Smooth muscle cell (in vitro differentiated cells): ENCODE data around the gene SLC22A17. TPM values are rescaled to one million over a fixed set of nuclear protein-coding genes. Genes with fewer than 3 reads are reported as not detected.

ENCODE experiments used
- DNase-seq: peaks from one replicate; lab custom pipeline; 2025; ENCODE audit not compliant: unreplicated experiment; lab: John Stamatoyannopoulos, UW
- H2AFZ ChIP-seq: fragments of 200-600 bp; sonication (generic); 2 replicates; pipeline ENCODE4 v1.6.0; 2016; ENCODE audit warnings: antibody characterized with exemption, low read depth, mild to moderate bottlenecking
- H3F3A ChIP-seq: fragments of 200-600 bp; sonication (generic); 2 replicates; pipeline ENCODE4 v1.6.0; 2017; ENCODE audit warnings: antibody characterized with exemption, low read depth
- H3K27ac ChIP-seq: fragments of 200-600 bp; sonication (generic); 2 replicates; pipeline ENCODE4 v1.5.1; 2016; ENCODE audit warnings: low read depth, mild to moderate bottlenecking
- H3K27me3 ChIP-seq: fragments of 200-600 bp; sonication (generic); 2 replicates; pipeline ENCODE4 v1.6.1; 2016; ENCODE audit warnings: low read depth, mild to moderate bottlenecking
- H3K36me3 ChIP-seq: fragments of 200-600 bp; sonication (generic); 2 replicates; pipeline ENCODE4 v1.5.1; 2016; ENCODE audit warnings: low read depth
- H3K4me1 ChIP-seq: fragments of 200-600 bp; sonication (generic); 2 replicates; pipeline ENCODE4 v1.5.1; 2016; ENCODE audit warnings: low read depth
- H3K4me2 ChIP-seq: fragments of 200-600 bp; sonication (generic); 2 replicates; pipeline ENCODE4 v1.6.0; 2016; ENCODE audit warnings: mild to moderate bottlenecking
- H3K4me3 ChIP-seq: fragments of 200-600 bp; sonication (generic); 2 replicates; pipeline ENCODE4 v1.5.1; 2016; ENCODE audit warnings: mild to moderate bottlenecking
- H3K79me2 ChIP-seq: fragments of 200-600 bp; sonication (generic); 2 replicates; pipeline ENCODE4 v1.6.0; 2016; ENCODE audit warnings: low read depth, mild to moderate bottlenecking
- H3K9ac ChIP-seq: fragments of 200-600 bp; sonication (generic); 2 replicates; pipeline ENCODE4 v1.6.0; 2016; ENCODE audit warnings: low read depth
- H3K9me3 ChIP-seq: fragments of 200-600 bp; sonication (generic); replicated peaks from 2 replicates; pipeline ENCODE4 v1.5.1; 2016; ENCODE audit warnings: low read depth
- H4K20me1 ChIP-seq: fragments of 200-600 bp; sonication (generic); 2 replicates; pipeline ENCODE4 v1.6.0; 2016; ENCODE audit warnings: low read depth
- CTCF ChIP-seq: fragments of 200-600 bp; sonication (generic); IDR thresholded peaks from 2 replicates; pipeline ENCODE4 v1.5.1; 2017; ENCODE audit warnings: borderline replicate concordance, mild to moderate bottlenecking, antibody characterized with exemption; ENCODE audit not compliant: insufficient read depth, poor library complexity, severe bottlenecking
- WGBS: methylation state at CpG from one replicate; pipeline ENCODE4 v1.1.7; 2016; ENCODE audit warnings: low lambda C conversion rate; 5-methylcytosine and 5-hydroxymethylcytosine counted together
- polyA plus RNA-seq: library from polyadenylated mRNA; unstranded; fragments of >200 nt; fragmentation: Nextera tagmentation; extraction: Ambion mirVana; gene quantifications from 2 replicates; pipeline ENCODE4 v1.2.1, GENCODE V29; 2016
- total RNA-seq: library from RNA; depleted of rRNA; stranded (reverse); fragments of >200 nt; gene quantifications from 2 replicates; pipeline ENCODE4 v1.2.3, GENCODE V29; 2014

Gene SLC22A17
- total and polyA plus RNA-seq, 2 experiments from 2014 or later: 81.0 to 127 TPM

DNA sequence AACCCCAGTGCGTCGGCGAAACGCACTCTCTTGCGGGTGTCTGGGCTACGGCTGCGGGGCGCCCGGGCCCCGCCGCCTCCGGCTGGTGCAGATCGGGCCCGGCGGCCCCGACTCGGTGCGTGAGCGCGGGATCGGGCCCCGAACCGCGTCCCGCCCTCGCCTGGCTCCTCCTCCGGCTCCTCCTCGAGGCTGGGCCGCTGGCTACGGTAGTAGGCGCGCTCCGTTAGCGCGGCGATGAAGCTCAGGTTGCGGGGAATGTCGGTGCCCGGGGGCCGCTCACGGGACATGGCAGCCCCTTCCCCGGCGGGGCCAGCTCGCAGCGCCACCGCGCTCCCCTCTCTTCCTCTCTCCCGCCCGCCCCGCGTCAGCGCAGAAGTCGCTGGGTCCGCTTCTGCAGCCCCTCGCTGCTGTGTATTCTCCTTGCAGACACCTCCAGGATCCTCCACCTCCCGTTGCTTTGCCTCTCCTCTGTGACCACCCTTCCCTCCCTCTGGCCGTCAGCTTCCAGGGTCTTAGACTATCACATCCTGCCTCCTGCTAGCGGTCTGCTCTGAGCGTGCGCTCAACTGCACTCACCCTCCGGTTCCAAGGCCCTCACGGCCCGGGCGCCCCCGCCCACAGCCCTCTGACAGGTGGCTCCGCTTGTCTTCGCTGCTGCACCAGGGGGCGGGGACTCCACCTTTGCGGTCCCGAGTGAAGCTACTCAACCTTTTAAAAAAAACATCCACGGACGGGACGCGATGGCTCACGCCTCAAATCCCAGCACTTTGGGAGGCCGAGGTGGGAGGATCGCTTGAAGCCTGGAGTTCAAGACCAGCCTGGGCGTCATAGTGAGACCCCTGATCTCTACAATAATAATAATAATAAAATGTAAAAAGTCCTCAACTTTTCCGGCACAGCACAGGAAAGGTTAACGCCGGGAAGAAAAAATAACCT lies 50.1 kb downstream of the SLC22A17 start, which contains the start of gene PPP1R3E:
TSS of gene PPP1R3E (minus strand) at position 570 of the 936 bp plus-strand sequence. CDS start at position 287, 283 bp downstream.
- H3K36me3 ChIP-seq: no peaks in the 10 kb centered on the region
- H3K4me1 ChIP-seq: peaks cover 16% of the 10 kb centered on the region
- peak; percentile 58 for DNase-seq
- H3K27me3 ChIP-seq: no peaks in the 10 kb centered on the region
- WGBS: 4% methylated on average over 73 of the region's 81 CpGs
- peaks cover under 1% of the 10 kb centered on the region for H4K20me1 ChIP-seq
- peaks cover 16% of the 10 kb centered on the region for H3F3A ChIP-seq
- no peaks in the 10 kb centered on the region for H3K9me3 ChIP-seq
- peak within 1 kb of the TSS; percentile 97 for H3K4me2 ChIP-seq
- peak within 1 kb of the TSS; percentile 98 for H2AFZ ChIP-seq
- peak within 1 kb of the TSS; percentile 64 for H3K9ac ChIP-seq
- H3K79me2 ChIP-seq: peaks cover 11% of the 10 kb centered on the region
- no peak for TF ChIP-seq CTCF
- peak within 1 kb of the TSS; percentile 68 for H3K27ac ChIP-seq
- peak within 1 kb of the TSS; percentile 72 for H3K4me3 ChIP-seq

DNA sequence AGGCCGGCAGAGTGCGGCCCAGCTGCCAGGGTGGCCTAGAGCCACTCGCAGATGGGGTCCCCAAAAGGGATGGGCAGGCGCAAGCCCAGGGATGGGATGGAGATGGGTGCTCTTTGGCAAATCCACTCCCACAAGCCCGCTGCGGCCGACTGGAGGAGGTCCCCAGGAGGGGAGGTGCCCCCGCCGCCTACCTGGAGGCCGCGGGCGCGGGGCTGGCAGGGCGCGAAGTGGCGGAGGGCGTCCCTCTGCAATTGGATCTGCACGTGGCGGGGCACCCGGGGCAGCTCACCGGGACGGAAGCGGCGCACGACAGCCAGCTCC lies 50.8 kb downstream of the SLC22A17 start:
- Histone ChIP-seq H3K36me3 (no peaks in the 10 kb centered on the region), H3F3A (peaks cover 16% of the 10 kb centered on the region), H3K9me3 (no peaks in the 10 kb centered on the region), H2AFZ (peak overlapping the region; percentile 98), H3K4me2 (peak overlapping the region; percentile 97), H3K27ac (peak overlapping the region; percentile 68), H3K9ac (peak overlapping the region; percentile 64), H4K20me1 (no peaks in the 10 kb centered on the region), H3K27me3 (no peaks in the 10 kb centered on the region), H3K4me3 (peak overlapping the region; percentile 72), H3K4me1 (peaks cover 9% of the 10 kb centered on the region), H3K79me2 (peaks cover 5% of the 10 kb centered on the region)
- no peak for TF ChIP-seq CTCF
- DNase-seq: no peak
- 0% methylated on average over 25 of the region's 25 CpGs for WGBS

DNA sequence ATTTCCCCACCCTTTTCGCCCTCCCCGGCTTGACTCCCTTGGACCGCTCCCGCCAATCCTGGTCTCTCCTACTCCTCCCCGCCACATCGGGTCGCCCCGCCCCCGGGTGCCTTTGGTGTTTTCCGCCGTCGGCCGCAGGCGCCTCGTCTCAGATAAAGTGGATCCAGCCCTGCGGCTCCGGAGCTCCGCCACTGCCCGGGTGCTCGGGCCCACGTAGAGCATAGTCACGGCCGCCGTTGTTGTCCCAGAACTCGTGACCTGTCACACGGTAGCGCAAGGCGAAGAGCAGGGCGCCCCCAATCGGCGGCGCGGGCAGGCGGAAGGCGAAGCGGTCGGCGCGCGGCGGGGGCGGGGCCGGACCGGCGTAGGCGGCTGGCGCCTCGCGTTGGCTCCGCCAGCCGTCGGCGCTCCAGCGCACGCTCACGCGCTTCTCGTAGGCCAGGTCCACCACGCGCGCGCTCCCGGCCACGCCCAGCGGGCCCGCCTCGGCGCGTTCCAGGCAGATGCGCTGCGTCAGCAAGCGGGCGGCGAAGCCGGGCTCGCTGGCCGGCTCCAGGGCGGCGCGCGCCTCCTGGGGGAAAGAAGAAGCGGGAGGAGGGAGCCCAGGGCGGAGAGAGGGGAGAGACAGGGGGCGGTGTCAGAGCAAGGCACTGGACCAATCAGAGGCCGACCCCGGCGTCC lies 51.3 kb downstream of the SLC22A17 start:
- no peaks in the 10 kb centered on the region for H3K36me3 ChIP-seq
- DNase-seq: peak; percentile 100

More for the DNA sequence above, 51.3 kb downstream of the SLC22A17 start:
- Histone ChIP-seq H3K4me1 (peaks cover 9% of the 10 kb centered on the region), H3K27ac (peak overlapping the region; percentile 95), H4K20me1 (no peaks in the 10 kb centered on the region), H3K27me3 (no peaks in the 10 kb centered on the region), H2AFZ (peak overlapping the region; percentile 98), H3K4me2 (peak overlapping the region; percentile 97), H3K9ac (peak overlapping the region; percentile 92), H3K79me2 (no peaks in the 10 kb centered on the region), H3K9me3 (no peaks in the 10 kb centered on the region), H3F3A (peaks cover 16% of the 10 kb centered on the region), H3K4me3 (peak overlapping the region; percentile 72)
- WGBS: 2% methylated on average over 79 of the region's 87 CpGs
- peak; percentile 65 for TF ChIP-seq CTCF
